NCI-H510A treated with DMSO at 0.1 percent for 48 hours (cell line): Measurements from ENCODE around the gene ATF6.

Experiments
- DNase-seq: peaks from one replicate; lab custom pipeline; 2025; lab: John Stamatoyannopoulos, UW

ATF6 gene

DNA sequence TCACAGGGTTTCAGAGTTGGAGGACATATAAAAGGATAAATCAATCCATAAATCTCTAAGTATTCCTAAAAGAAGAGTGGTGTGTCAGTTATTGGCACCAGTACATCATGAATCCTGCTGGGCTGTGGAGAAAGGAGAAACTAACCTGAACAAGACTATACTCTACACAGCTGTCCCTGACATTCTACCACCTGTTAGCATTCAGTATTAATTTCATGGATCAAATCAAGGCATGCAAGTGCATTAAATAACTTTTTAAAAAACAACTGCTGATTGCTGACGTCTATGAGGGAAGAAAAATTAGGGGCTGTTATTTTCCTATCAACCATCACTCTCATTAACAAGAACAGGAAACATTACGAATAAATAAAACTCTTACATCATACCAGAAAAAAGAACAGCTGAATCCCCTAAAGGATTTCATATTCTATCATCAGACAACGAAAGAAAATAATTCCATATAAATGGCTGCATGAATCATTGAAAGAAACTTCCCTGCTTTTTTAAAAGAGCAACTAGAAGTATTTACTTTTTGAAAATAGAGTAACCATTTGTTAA lies 121.7 kb downstream of the ATF6 start:
- no peak for DNase-seq

- no peak for DNase-seq
Measured at GRCh38 chr1:161890574-161890973, 124.5 kb downstream of the ATF6 start.

GRCh38 chr1:161899091-161899490 lies 133.0 kb downstream of the ATF6 start:
- DNase-seq = no peak

- no peak for DNase-seq
Measured at GRCh38 chr1:161900160-161900559, 134.0 kb downstream of the ATF6 start.

- no peak for DNase-seq
Measured at GRCh38 chr1:161902182-161902581, 136.1 kb downstream of the ATF6 start.

DNA sequence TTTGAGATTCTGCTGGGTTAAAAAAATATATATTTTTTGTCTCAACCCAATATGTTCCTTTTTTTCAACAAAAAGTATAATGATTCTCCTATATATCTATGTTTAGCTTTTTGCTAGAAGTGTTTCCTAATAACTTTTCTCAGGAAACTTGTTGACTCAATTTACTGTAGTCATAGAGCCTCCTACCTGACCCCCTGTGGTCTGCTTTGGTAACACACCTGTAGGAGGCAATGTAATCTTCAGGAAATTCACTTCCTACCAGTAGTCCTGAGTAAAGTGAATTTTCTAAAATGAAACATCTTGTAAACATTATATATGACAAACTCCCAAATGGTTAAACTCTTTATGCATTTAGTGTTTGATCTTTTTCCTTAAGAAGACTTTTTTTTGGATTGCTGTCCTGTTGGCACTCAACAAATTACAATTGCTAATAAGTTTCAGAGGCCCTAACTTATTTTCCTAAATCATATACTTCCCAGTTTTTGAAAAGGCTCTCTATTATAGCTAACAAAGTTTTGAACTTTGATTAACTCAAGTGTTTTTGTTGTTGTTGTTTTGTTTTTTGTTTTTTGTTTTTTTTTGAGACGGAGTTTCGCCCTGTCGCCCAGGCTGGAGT lies 139.3 kb downstream of the ATF6 start:
- DNase-seq = no peak

DNA sequence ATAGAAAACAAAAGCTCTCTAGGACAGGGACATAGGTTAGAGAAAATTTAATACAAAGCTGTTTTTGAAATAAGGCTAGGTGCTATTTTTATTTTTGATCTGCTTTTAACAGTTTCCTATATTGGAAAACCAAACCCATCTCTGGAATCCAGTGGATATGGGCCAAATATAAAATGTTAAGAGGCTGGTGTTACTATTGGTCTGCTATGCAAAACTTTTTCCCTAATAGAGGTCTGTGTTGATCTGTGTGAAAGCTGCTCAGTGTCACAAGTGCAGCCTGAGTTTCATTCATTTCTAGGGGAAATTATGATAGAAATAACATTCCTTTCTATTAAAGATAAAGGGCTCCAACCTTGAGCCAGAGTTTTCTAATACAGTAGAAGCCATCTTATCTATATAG lies 141.1 kb downstream of the ATF6 start:
- DNase-seq = no peak

DNA sequence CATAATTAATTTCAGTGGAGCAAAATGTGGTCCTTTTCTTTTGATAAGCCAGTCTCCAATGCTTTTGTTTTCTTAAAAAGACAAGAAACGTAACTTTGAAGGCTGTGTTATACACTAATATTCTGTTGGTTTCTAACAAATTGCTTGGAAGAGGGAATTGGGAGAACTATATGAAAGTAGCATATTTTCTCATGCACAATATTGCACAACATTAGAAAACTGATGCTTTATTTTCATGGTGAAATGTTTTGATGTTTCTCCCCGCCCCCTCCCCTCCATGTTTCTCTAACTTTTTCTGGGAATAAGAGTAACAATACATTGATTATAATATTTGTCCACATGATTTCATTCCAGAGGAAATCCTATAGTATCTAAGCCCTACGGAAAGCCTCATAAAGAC lies 142.1 kb downstream of the ATF6 start:
- DNase-seq = no peak

DNA sequence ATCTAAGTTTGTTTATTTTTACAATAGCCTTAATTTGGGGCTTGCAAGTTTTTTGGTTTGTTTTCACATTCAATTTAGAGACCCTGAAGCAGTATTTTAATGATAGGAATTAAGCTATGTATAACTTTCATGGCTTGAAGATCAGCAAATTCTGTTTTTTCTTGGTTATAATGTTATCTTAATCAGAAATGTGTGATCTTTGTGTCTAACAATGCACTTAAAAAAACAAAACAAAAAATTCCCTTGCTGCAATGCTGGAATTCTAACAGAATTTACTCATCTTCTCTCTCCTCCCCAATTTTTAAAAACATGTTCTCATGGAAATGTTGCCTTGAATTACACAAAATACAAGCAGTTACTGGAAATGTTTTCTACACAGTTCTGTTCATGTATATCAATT lies 144.5 kb downstream of the ATF6 start:
- no peak for DNase-seq

DNA sequence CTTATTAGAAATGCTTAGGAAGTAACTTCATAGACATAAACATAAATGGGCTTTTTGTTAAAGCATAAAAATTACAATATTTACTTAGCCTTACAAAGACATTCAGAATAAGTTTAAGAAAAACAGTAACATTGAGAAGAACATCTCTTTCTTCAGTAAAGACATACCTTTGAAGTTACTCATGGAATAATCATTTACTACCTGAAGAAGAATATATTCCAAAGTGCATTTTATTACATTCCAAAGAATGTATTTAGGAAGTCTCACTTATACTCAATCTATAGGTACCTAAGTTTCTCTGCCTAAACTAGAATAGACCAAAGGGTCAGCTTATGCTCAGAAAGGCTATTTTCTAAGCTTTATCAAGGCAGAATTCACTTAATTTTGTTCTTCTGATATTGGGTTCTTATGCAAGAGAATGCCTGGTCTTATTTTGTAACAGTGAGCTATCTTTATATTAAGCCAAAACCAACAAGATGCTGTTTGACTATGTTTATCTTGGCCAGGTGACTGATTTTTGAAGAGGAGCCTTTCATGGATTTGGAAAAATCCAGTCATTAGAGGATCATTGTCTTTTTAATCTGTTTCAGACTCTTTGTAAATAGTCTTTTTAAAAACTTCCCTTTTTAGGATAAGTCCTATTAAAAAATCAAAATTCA lies 147.5 kb downstream of the ATF6 start:
- DNase-seq = no peak

DNA sequence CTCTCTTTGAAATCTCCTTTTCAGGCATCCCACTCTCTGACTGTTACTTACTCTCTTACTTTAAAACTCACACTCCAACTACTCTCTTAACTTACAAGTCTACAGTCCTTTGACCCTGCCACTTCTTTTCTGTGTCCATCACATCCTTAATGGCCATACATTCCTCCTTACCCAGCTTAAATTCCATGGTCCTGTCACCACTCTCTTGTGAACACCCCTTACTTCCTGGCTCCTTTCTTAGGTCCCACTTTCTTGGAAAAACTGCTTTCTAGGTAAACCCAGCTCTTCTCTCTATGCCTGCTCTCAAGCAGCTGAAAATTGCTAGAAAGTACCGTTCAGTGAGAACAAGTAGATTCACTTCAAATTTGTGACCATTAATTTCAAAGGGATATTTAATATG lies 148.5 kb downstream of the ATF6 start:
- DNase-seq = no peak

GRCh38 chr1:161915051-161915503 lies 149.0 kb downstream of the ATF6 start:
- no peak for DNase-seq

- no peak for DNase-seq
Measured at GRCh38 chr1:161915978-161916377, 149.9 kb downstream of the ATF6 start.

DNA sequence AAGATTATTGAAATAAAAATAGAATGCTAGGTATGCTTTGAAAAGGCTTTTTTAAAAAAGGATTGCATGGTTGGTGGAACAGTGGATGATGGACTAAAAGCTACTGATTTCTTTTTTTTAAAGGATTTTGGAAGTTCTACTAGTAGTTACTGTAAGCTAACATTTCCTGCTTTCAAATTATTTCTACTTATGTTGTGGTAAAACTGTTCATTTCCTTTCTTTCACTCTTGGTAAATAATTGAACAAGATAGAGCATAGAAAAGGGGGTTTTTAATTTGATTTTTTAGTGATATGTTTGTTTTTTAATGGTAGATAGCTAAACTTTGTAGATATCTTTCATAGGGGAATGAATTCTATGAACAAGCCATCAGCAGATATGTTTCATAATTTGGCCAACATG lies 153.1 kb downstream of the ATF6 start:
- no peak for DNase-seq

DNA sequence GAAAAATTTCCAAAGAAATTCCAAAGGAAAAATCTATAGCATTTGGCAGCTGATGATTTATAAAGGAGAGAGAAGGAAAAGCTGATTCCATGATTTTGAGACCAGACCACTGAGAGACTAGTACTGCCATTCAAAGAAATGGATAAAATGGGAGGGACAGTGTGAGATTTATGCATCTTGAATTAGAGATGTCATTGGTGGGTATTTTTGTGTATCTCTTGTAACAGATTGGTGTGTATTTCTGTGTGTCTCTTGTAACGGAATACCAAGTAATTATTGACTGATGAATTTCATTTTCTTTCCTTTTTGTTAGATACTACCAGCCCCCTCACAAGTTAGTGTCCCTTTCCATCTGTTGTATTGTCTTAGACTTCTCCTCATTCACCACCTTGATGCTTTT lies 155.4 kb downstream of the ATF6 start:
- no peak for DNase-seq

DNA sequence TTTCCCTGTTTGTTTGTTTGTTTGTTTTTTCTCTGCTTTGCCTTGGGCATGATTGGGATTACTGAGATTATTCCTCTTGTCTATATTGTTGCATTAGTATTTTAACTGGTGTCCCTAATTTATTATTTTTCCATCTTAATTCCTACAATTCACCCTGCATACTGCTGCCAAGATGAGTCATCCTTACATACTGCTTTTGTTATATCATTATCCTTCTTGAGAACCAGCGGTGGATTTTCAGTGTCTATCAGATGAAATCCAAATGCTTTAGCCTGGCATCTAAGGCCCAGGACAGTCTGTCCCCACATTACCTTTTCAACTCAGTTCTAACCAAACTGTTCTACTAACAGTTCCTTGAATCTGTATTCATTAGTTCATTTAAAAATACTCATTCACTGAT lies 155.9 kb downstream of the ATF6 start:
- DNase-seq = no peak

- DNase-seq = no peak
Measured at GRCh38 chr1:161928056-161928455, 161.9 kb downstream of the ATF6 start.

- no peak for DNase-seq
Measured at GRCh38 chr1:161929137-161929536, 163.0 kb downstream of the ATF6 start.

DNA sequence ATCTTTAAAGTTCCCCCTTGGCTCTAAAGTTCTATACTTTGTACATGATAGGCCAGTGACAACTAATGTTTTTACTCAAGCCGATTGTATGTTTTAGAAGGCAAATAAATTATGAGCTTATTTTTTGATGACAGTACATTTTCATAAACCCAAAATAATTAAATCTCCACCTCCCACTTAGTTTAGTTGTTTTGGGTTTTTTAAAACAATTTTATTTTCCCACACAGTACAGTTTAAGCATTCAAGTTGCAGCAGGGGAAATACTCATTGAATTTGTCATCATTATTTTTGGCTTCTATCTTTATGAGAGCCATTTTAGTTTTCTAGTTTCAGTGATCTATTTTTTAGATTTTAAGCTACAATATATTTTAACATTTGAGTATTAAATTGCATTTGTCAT lies 163.9 kb downstream of the ATF6 start:
- DNase-seq = no peak

DNA sequence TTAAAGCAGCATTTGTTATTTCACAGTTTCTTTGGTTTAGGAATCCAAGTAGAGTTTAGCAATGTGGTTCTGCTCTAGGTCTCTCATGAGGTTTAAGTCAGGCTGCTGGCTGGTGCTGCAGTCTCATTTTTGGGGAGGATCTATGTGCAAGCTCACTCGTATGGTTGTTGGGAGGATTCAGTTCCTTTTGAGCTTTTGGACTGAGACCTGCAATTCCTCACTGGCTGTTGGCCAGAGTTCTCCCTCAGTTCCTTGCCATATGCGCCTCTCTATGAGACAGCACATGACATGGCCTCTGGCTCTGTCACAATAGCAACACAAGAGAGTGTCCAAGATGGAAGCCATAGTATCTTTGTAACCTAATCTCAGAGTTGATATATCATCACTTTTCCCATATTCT lies 166.5 kb downstream of the ATF6 start:
- DNase-seq = no peak

- DNase-seq = no peak
Measured at GRCh38 chr1:161933592-161934588, 167.8 kb downstream of the ATF6 start.

- no peak for DNase-seq
Measured at GRCh38 chr1:161935264-161935663, 169.1 kb downstream of the ATF6 start.

DNA sequence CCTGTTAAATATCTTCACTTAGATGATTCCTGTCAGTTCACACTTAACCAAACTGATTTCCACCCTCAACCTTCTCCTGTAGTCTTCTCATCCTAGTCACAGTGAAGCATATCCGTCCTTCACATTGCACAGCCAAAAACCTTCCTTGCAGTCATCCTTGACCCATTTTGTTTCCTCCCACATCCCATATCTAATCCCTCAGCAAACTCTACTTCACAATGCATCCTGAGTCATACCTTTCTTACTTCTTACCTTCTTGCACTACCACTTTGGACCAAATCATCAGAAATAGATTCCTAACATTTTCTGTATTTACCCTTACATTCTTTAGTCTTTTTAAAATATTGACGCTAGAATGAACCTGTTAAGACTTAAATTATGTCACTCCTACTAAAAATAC lies 170.7 kb downstream of the ATF6 start:
- no peak for DNase-seq
